NCI-H128 (cell line): ENCODE results near the gene RTL3.
"Not testable (repeated sequence)": the region's sequence is repeated elsewhere in the genome, so short reads cannot be mapped to it uniquely, and the experiment has no call there.

ENCODE experiments used
- DNase-seq: peaks from one replicate; lab custom pipeline; 2025; ENCODE audit not compliant: unreplicated experiment; lab: John Stamatoyannopoulos, UW

RTL3 gene

GRCh38 chrX:78658845-78659744 is at the start of gene RTL3:
RTL3 (minus strand) TSS chrX:78659328; CDS start chrX:78658420, 908 bp downstream.
- DNase-seq = no peak

GRCh38 chrX:78708816-78709215 is 49.7 kb upstream of the RTL3 start:
- no peak for DNase-seq

- DNase-seq = no peak
Observed at GRCh38 chrX:78708262-78708661, 49.1 kb upstream of the RTL3 start.

- no peak for DNase-seq
Observed at GRCh38 chrX:78706071-78706470, 46.9 kb upstream of the RTL3 start.

- DNase-seq = no peak
Observed at GRCh38 chrX:78693536-78693935, 34.4 kb upstream of the RTL3 start.

GRCh38 chrX:78693012-78693411 is 33.9 kb upstream of the RTL3 start:
- no peak for DNase-seq

- DNase-seq = no peak
Observed at GRCh38 chrX:78687586-78687985, 28.5 kb upstream of the RTL3 start.

- DNase-seq = no peak
Observed at GRCh38 chrX:78673246-78673645, 14.1 kb upstream of the RTL3 start.

GRCh38 chrX:78665342-78665741 is 6.2 kb upstream of the RTL3 start:
- no peak for DNase-seq

GRCh38 chrX:78661836-78662235 is 2.7 kb upstream of the RTL3 start:
- no peak for DNase-seq

GRCh38 chrX:78659955-78660354 is 827 bp upstream of the RTL3 start:
- DNase-seq = no peak

GRCh38 chrX:78658414-78658813 is 714 bp downstream of the RTL3 start:
- DNase-seq = no peak

GRCh38 chrX:78655642-78656041 is 3.5 kb downstream of the RTL3 start:
- DNase-seq = no peak

- no peak for DNase-seq
Observed at GRCh38 chrX:78653118-78653822, 5.9 kb downstream of the RTL3 start.

- no peak for DNase-seq
Observed at GRCh38 chrX:78650906-78651437, 8.2 kb downstream of the RTL3 start.

- no peak for DNase-seq
Observed at GRCh38 chrX:78643874-78644273, 15.3 kb downstream of the RTL3 start.

GRCh38 chrX:78643096-78643495 is 16.0 kb downstream of the RTL3 start:
- no peak for DNase-seq

GRCh38 chrX:78636096-78636495 is 23.0 kb downstream of the RTL3 start:
- DNase-seq = not testable (repeated sequence)

GRCh38 chrX:78624962-78625909 is 33.9 kb downstream of the RTL3 start:
- DNase-seq = no peak

GRCh38 chrX:78624426-78624825 is 34.7 kb downstream of the RTL3 start:
- no peak for DNase-seq

- DNase-seq = no peak
Observed at GRCh38 chrX:78622831-78623230, 36.3 kb downstream of the RTL3 start.
